ENCODE data around the gene MKNK1.

MKNK1 gene

GRCh38 chr1:46519209-46519608 is 84.9 kb downstream of the MKNK1 start:
- no peak for DNase-seq

- DNase-seq = no peak
Measured at GRCh38 chr1:46517932-46518498, 86.1 kb downstream of the MKNK1 start.

GRCh38 chr1:46517010-46517600 is 87.0 kb downstream of the MKNK1 start:
- peak; percentile 30 for DNase-seq

- no peak for DNase-seq
Measured at GRCh38 chr1:46516200-46516950, 87.7 kb downstream of the MKNK1 start.

- no peak for DNase-seq
Measured at GRCh38 chr1:46515576-46515975, 88.5 kb downstream of the MKNK1 start.

- no peak for DNase-seq
Measured at GRCh38 chr1:46513536-46513935, 90.5 kb downstream of the MKNK1 start.

- no peak for DNase-seq
Measured at GRCh38 chr1:46512792-46513190, 91.3 kb downstream of the MKNK1 start.

- no peak for DNase-seq
Measured at GRCh38 chr1:46512135-46512791, 91.8 kb downstream of the MKNK1 start.

GRCh38 chr1:46510998-46511365 is 93.1 kb downstream of the MKNK1 start:
- no peak for DNase-seq

- DNase-seq = no peak
Measured at GRCh38 chr1:46510341-46510997, 93.6 kb downstream of the MKNK1 start.

- no peak for DNase-seq
Measured at GRCh38 chr1:46508757-46509156, 95.3 kb downstream of the MKNK1 start.

Data from COR-L47 (cell line).